Osteocyte (in vitro differentiated cells): Measurements from ENCODE around the gene ZFHX2. TPM values are rescaled to one million over a fixed set of nuclear protein-coding genes. Genes with fewer than 3 reads are reported as not detected.

Experiments
- DNase-seq: peaks from one replicate; pipeline ENCODE4 v3.0.0; 2021; ENCODE audit warnings: mixed read lengths; ENCODE audit not compliant: unreplicated experiment; ENCODE audit errors: extremely low spot score
- H3K27ac Mint-ChIP-seq: one replicate; pipeline ENCODE4 v1.8.0; 2021; ENCODE audit warnings: mild to moderate bottlenecking, mixed read lengths; ENCODE audit not compliant: unreplicated experiment
- H3K27me3 Mint-ChIP-seq: one replicate; pipeline ENCODE4 v1.8.0; 2021; ENCODE audit warnings: mixed read lengths; ENCODE audit not compliant: unreplicated experiment
- H3K36me3 Mint-ChIP-seq: one replicate; pipeline ENCODE4 v1.8.0; 2021; ENCODE audit warnings: mixed read lengths; ENCODE audit not compliant: unreplicated experiment
- H3K4me1 Mint-ChIP-seq: one replicate; pipeline ENCODE4 v1.8.0; 2021; ENCODE audit warnings: mixed read lengths; ENCODE audit not compliant: unreplicated experiment
- H3K4me3 Mint-ChIP-seq: one replicate; pipeline ENCODE4 v1.8.0; 2021; ENCODE audit warnings: mild to moderate bottlenecking, moderate library complexity, mixed read lengths; ENCODE audit not compliant: unreplicated experiment
- H3K9me3 Mint-ChIP-seq: one replicate; pipeline ENCODE4 v1.8.0; 2021; ENCODE audit warnings: mixed read lengths; ENCODE audit not compliant: unreplicated experiment
- CTCF ChIP-seq: fragments of 200-600 bp; sonication (generic); IDR thresholded peaks from 2 replicates; pipeline ENCODE4 v1.5.0; 2021; ENCODE audit warnings: antibody characterized with exemption, mild to moderate bottlenecking, moderate library complexity
- total RNA-seq: library from RNA; stranded (reverse); gene quantifications from 2 replicates; pipeline ENCODE4 v1.2.1, GENCODE V29; 2021

The ZFHX2 gene
- total RNA-seq, 1 donor from 2014 or later: 5.7 TPM

DNA sequence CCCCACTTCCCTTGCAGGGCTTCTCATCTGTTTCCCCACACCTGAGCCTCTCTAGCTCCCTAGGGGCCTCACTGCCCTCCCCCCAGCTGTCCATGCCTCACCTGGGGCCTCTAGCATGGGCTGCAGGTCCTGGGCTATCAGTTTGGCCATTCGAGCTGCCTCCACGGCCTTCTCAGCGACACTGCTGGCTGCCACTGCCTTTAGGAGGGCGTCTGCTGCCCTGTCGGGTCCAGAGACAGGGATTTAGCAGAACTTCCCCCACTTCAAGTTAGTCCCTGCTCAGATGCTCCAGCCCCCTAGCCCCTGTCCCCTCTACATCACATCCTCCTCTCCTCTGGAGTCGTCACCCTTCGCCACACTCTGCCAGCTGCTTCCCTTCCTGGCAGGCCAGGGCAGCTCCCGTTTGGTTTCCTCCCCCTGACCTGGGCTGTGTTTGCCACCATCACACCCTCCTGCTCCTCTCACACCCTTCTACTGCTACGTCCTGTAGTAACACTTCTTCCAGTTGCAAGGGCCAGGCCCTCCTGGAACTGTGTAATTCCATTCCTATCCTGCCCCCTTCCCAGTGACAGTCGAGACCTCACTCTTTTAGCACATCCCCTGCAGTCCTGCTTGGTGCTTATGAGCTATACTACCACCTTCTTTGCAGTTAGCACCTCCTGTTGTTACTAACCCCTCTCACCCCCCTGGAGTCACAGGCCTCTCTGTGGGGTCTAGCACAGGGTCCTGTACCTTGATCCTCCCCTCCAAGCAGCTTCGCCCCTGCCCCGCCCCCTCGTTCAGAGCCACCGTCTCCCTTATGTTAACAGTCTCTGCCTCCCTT is 20.3 kb upstream of the ZFHX2 start:
- Mint-ChIP-seq H3K4me3 (no peak overlapping the region), H3K36me3 (no peaks in the 10 kb centered on the region), H3K9me3 (no peaks in the 10 kb centered on the region), H3K4me1 (peaks cover 25% of the 10 kb centered on the region), H3K27ac (no peak overlapping the region), H3K27me3 (peaks cover 42% of the 10 kb centered on the region)
- no peak for TF ChIP-seq CTCF
- DNase-seq: no peak

GRCh38 chr14:23570806-23571483 is 19.4 kb upstream of the ZFHX2 start:
- Mint-ChIP-seq H3K27ac (no peak overlapping the region), H3K27me3 (peaks cover 35% of the 10 kb centered on the region), H3K9me3 (no peaks in the 10 kb centered on the region), H3K36me3 (no peaks in the 10 kb centered on the region), H3K4me1 (peaks cover 23% of the 10 kb centered on the region), H3K4me3 (no peak overlapping the region)
- no peak for TF ChIP-seq CTCF
- no peak for DNase-seq

GRCh38 chr14:23569443-23570151 is 18.0 kb upstream of the ZFHX2 start:
- peaks cover 23% of the 10 kb centered on the region for H3K4me1 Mint-ChIP-seq
- no peak overlapping the region for H3K27ac Mint-ChIP-seq

DNA sequence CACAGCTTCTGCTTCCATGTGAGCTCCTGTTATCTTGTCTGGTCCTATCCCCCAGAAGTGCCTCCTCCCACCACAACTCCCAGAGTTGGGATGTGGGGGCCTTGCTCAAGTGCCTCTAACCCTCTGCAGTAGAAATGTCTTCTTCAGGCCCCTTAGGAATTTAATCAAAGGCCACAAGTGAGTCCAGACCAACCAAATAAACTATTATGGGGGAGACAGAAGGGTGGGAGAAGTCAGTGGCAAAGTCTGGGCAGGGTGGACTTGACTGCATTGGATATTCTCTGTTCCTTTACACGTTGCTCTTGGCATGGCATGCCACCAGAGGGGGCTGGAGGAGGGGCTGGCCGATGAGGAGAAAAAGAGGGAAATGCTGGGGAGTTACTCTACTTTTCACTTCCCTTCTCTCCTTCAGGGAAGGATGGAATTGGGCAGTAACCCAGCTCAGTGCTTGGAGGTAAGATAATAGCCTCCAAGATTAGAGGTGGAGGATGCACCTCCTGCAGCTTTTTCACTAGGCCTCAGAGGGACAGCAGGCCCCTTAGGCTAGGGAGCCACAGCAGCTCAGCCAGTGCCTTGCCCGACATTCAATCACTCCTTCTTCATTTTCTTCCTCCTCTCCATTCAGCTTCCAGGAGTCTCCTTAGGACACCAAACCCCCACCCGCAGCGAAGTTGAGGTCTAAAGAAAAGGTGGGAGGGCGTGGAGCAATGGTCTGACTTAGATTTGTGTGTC is 17.2 kb upstream of the ZFHX2 start:
- H3K27me3 Mint-ChIP-seq: peaks cover 24% of the 10 kb centered on the region
- peaks cover 23% of the 10 kb centered on the region for H3K4me1 Mint-ChIP-seq
- H3K4me3 Mint-ChIP-seq: peak overlapping the region; percentile 47
- no peaks in the 10 kb centered on the region for H3K36me3 Mint-ChIP-seq
- DNase-seq: no peak
- H3K27ac Mint-ChIP-seq: no peak overlapping the region
- H3K9me3 Mint-ChIP-seq: no peaks in the 10 kb centered on the region
- peak; percentile 36 for TF ChIP-seq CTCF

More at GRCh38 chr14:23569443-23570151, 18.0 kb upstream of the ZFHX2 start:
- TF ChIP-seq CTCF: no peak
- Mint-ChIP-seq H3K9me3 (no peaks in the 10 kb centered on the region), H3K4me3 (no peak overlapping the region), H3K36me3 (no peaks in the 10 kb centered on the region), H3K27me3 (peaks cover 25% of the 10 kb centered on the region)
- DNase-seq: no peak
